Epithelial cell of prostate (primary cell): ENCODE results near the gene NDUFV3.

ENCODE experiments used
- DNase-seq: peaks from one replicate; pipeline ENCODE4 v3.0.0-alpha.2; 2011; ENCODE audit warnings: low read depth, low spot score
- H3K27ac ChIP-seq: fragments of 450-650 bp; 2 replicates; pipeline ENCODE4 v1.5.1; 2017; ENCODE audit warnings: mild to moderate bottlenecking

NDUFV3 gene

DNA sequence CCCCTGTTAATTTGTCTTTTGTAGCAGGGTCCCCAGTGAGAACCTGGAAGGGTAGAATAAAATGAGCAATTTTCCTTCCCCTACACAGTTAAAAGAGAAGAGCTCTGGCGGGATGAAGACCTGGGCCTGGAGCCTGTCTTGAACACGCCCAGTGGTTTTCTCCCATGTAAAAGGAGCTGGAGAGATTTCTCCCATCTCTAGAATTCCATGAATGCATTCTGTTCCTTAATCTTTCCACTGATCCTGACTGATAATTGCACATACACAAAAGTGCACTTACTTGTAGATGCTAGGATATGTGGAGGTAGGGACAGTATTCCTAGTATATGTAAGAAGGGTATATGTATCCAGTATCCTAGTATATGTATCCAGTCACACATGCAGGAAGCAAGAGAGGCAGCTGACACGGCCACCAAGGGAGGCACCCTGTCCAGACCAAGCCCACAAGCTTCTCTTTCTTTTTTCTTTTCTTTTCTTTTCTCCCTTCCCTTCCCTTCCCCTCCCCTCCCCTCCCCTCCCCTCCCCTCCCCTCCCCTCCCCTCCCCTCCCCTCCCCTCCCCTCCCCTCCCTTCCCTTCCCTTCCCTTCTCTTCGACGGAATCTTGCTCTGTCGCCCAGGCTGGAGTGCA is 69.4 kb downstream of the NDUFV3 start:
- no peak overlapping the region for H3K27ac ChIP-seq
- DNase-seq: no peak
